GM21447 (cell line): Measurements from ENCODE around the gene CAMKMT.

Experiments used
- ATAC-seq: cut with Tn5 transposase; IDR thresholded peaks from one replicate; pipeline ENCODE4 v1.9.1; 2021; ENCODE audit not compliant: unreplicated experiment

CAMKMT gene

DNA sequence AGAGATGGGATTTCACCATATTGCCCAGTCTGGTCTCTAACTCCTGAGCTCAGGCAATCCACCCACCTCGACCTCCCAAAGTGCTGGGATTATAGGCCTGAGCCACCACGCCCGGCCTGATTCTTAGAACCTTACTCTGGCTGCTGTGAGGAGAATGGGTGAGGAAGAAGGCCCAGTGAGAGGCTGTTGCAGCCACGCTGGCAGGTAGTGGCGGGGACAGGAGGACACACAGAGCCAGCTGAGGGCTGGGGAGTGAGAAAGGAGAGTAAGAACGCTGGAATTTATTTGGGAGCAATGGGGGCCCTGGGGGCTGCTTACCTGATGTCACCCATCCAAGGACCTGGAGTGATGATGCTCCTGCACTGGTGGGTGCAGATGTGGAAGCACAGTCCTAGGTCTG lies 425.9 kb downstream of the CAMKMT start:
- no peak for ATAC-seq

DNA sequence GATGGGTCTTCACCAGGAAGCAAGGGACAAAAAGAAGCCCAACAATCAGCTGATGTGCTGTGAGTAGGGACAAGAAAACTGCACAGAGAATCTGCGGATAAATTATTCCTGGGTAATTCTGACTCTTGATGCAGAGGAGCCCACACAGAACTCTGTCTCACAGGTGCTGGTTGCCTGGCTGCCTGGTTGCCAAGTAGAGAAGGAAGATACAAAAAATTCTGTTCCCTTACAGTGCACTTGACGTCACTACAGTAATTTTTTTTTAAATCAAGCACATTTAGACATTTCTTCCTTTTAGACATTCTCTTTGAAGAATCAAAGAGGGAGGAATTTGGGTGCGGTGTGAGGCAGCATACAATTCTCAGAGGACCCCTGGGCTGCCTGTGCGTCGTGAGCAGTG lies 427.7 kb downstream of the CAMKMT start:
- no peak for ATAC-seq

DNA sequence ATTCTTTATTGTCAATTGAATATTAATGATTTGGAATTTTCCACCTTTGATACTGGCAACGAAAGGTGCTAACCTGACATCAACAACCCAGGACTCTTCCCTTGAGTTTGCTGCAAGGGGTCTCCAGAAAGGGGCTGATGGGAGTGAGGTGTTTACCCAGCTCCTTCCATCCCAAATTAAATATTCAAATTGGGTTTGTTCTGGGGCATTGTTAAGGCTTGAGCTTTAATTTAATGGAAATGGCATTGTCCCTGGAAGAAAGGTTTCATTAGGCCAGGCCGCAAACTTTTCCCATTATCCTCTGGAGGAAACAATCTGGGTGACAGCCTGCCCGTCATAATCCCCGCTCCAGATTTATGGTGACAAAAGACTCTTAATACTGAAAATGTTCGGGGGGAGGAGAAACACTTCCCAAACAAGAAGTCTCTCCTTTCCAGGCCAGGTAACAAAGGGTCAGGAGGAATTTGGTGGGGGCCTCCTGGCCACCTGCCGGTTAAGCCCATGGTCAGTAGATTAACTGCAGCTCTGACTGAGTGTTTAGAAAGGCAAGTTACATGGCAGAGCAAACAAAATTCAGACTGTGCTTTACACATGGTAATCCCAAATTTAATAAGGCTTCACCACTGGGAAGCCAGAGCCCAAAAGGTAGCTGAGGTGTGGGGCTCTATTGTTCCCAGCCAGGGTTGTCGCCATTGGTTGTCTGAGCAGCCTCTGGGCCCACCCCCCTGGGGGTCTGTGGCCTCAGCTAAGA lies 428.4 kb downstream of the CAMKMT start:
- no peak for ATAC-seq

DNA sequence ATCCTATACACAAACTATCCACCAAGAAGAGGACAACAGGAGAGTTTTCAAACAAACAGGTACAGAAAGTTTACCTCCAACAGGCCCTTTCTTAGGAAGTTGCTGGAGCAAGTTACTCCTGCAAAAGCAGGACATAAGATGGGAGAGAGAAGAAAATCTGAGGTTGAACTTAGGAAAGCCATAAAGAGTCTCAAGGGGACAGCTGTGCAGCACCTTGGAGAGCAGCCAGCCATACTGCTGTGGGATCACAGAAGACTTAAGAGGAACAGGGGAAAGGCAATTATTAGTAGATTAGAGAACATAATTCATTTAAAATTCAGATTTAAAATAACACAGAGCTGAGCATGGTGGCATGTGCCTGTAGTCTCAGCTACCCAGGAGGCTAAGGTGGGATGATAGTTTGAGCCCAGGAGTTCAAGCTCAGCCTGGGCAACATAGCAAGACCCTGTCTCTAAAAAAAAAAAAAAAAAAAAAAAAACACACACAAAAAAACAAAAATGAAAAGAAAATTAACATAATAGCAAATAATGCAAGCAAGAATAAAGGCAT lies 431.6 kb downstream of the CAMKMT start:
- ATAC-seq, result no peak

DNA sequence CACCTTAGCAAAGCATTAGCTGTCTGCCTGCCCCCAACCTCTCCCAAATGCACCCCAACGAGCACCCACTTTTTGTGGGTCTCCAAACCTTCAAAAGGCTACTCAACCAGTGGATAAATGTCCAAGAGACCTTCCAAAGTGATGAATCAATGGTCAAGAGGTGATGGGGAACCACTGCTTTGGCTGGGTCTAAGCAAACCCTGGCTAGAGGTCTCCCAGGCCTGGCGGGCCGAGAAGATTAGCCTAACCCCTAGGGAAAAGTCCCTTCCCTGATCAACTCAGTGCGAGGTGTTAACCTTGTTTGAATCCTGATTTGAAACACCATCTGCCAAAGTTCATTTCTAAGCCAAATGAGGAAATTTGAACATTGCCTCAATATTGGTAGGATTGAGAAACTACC lies 435.0 kb downstream of the CAMKMT start:
- no peak for ATAC-seq

DNA sequence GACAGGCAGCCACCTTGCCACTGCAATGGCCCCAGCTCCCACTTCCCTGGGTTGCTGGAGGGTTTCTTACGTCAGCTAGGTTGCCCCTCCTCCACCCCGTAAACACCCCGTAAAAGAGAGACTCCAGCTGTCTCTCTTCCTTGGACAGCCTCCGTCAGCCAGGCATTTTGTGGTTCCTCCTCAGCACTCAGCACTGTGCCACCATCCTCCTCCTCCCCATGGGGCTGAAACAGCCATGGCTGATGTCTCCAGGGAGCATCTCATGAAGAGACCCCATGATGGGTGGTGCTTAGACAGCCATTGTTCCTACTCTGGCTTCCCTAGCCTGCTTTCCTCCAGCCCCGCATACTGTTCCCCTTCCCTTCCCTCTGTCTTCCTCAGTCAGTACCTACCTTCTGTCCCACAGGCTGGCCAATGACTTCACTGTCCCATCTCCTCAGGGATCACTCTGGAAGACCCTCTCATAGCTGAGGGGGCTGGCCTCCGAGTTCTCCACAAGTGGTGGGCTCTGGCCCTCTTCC lies 436.5 kb downstream of the CAMKMT start:
- no peak for ATAC-seq

DNA sequence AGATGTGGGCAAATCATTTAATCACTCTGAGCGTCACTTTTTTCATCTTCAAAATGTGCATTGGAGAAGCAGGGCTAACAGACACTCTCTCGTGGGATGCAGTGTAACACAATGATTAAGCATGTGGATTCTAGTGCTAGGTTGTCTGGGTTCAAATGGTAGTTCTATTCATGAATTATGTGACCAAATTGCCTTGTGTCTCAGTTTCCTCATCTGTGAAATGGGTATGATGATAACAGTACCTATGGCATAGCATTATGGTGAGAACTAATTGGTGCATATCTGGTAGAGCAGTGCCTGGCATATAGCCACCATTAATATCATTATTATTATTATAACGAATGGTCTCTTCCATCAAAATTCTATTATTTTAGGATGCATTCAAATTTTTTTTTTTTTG lies 437.4 kb downstream of the CAMKMT start:
- no peak for ATAC-seq

DNA sequence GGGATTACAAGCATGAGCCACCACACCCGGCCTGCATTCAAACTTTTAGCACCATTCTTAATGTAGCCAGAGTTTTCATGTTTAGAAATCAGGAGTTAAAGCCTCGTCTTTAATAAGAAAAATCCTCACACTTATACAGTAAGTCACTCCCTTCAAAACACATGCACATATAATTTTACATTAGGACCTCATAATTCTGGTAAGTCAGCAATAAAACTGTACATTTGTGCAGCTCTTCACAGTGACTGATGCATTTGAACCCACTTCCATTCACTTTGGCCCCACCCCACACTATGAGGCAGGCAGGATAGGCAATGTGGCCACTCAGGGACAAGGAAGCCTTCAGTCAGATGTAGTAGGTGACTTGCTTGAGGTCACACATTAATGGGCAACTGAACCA lies 438.0 kb downstream of the CAMKMT start:
- no peak for ATAC-seq

DNA sequence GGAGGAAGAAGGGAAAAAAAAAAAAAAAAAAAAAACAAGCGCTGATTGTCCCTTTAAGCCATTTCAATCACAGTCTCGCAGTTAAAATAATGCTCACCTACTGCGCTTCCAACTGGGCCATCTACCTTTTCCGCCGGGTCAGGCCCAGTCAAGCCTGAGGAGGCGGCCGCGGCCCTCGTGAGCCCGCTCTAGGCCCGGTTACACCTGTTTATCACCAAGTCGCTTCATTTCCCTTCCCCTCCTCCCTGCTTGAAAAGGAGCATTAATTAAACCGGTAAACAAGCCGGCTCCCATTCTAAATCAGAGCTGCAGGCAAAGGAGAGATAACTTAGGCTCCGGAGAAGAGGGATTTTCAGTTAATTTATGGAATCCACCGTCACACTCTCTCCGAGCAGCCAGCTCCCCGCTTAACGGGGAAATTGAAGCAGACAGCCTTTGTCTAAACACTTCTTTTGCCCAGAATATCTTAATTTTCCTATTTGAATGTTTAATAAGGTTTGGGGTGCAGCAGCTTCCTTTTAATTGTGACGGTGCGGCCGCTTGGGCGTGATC lies 439.6 kb downstream of the CAMKMT start:
- ATAC-seq, result no peak

DNA sequence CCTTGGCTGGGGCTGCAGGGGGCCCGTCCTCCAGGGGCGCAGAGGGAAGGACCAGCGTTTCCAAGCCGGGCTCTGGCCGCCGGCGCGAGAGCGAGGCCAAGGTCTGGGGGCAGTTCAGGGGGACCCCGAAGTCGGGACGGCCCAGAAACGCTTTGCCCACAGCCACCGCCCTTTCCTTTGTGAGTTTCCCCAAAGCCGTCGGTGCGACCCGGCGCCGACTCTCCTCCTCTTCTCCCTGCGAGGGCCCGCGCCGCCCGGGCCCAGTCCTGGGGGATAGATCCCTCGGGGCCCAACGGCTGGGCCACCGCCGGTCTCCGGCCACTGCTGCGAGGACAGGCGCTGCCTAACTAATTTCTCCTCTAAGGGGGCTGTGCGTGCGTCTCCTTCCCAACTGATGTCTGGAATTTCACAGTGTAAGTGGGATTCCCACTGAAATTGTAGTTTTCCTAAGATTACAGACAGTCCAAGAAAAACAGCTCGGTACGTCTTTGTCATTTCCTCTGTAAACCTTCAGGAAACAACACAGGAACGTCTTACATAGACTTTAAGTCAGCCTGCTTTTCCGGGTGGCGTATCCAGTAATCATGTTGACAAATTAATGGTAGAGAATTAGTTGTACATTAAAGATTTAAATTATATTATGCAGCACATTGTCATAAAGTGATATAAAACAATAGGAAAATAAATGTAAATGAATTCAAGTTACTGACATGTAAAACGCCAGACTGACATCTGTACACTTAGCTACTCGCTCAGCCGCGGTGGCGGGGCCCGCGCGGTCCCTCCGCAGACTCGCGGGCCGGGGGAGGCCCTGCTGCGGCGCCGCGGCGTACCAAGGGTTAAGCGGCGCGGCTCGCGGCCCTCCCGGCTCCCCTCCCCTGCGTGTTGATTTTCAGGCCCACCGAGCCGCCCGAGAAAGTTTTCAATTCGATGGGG lies 440.4 kb downstream of the CAMKMT start:
- no peak for ATAC-seq

DNA sequence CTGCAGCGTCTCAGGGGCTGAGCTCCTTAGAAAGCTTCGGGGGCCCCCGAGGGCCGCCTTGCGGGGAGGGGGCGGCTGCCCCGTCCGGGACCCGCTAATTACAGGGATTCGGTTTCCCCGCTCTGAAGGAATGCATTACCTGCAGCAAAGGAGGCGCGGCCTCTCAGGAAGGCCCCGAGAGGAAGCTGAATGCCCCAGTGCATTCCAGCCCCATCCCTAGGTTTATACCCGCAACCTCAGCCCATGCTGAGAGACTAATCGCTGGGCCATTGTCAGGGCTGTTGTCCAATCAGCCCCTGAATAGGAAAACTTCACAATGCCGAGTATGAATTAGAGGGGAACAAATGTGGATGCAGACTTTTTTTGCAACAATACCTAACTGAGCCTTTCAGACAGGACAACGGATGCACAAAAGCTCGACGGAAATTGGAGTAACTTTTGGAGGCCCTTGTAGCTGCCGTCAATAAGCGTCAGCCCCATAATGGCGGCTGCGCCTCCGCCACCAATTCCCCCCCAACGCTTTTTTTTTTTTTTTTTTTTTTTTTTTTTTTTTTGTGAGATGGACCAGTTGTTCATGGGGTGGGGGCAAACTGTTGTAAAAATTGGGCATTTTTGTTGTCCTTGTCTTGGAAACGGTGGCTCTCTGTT lies 441.2 kb downstream of the CAMKMT start:
- ATAC-seq, result no peak

DNA sequence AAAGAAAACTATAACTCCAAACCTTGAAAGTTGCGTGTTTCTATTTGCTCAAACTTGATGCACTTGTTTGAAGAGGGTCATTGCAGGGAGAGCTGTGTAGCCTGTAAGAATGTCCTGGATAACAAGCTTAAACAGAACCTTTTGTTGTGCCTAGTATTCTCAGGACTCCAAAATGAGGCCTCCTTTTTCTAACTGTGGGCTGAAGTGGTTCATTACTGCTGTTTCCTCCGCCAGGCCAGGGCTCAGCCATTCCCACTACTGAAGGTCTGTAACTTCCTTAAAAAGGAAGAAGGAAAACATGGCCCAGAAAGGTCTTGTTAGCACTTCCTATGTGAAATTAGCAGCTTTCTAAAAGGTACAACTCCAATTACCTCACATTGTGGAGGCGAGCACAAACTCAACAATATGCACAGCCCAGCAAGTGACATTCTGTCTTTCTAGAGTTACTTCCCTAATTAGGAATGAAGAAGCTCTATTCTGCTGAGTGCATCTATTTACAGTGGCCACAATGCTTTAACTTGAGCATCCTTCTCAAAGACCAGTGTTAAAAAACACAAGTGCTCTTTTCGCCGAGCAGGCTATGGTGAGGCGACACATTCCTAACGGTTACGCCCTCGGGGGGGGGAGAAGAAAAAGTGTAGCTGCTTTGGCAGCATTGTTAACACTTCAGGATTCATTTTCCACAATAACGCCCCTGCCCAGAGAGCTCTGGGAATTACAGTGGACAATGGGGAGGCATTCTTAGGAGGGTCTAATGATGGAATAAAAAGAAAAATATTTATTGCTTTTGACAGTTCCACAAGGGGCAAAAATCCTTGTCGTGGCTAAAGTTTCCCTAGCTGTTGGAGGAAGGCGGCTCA lies 442.9 kb downstream of the CAMKMT start:
- no peak for ATAC-seq

DNA sequence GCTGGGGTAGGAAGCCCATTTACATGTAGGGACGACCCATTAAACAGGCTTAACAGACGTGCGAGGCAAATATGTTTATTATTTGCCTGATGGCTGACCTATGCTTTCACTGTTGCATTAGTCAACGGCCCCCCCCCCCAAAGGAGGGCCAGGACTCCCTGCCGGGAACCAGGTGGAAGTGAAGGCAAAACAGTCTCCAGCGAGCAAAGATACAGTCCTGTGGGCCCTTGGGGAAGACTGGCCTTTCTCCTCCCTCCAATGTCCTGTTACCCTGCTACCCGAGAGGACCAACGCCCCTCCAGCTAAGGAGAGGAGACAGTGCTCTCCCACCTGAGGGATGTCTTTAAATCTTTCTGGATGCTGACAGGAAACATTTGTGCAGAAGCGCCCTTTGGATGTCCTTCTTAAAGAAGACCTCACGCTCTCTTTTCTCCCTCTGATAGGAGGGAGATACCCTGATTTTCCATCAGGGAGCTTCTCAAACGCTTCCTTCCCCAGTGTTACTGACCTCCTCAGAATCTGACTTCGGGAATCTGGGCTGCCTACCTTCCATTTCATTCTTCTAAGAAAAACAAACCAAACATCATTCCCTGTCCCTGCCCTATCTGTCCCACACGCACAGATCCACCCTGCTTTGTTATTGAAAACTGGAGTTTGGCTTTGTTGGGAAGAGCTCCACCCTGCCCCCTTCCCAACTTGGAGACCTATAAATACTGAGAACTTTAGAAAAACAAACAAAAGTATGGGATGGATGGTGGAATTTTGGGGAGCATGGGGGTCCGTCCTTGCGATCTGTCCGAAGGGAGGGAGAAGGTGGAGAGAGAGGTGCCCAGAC lies 443.9 kb downstream of the CAMKMT start:
- ATAC-seq, result no peak

DNA sequence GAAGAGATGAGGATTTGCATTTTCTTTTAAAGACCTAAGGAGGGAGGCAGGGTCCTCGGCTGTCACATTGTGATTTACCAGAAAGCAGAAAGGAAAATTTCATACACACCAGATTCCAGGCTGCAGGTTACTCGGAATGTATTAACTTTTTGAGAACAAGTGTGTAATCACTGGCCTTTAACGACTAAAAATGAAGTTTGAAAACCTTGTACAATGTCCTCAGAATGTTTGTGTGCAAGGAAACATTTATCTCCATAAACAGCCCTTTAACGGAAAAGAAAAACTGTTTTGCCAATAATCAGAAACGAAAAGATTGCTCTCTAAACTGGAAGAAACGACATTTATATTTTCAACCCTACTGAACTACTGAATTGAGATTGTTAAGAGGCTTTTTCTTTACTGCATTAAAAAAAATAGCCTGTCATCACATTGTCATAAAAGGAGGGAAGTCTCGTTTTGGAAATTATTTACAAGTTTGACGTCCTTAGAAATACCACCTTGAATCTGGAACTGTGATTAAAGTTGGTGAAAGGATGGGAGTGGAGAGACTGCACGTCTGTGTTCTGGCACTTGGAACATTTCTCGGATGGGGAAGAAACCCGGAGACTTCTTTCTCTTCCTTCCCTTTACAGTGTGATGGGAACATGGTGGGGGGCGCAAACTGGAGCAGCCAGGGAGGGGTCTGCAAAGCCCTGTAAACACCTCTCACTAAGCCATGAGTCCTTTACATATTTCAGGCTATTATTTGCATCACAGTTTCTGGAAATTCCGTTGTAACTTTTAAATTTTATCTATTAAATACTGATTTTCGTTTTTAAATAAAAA lies 445.7 kb downstream of the CAMKMT start:
- no peak for ATAC-seq

DNA sequence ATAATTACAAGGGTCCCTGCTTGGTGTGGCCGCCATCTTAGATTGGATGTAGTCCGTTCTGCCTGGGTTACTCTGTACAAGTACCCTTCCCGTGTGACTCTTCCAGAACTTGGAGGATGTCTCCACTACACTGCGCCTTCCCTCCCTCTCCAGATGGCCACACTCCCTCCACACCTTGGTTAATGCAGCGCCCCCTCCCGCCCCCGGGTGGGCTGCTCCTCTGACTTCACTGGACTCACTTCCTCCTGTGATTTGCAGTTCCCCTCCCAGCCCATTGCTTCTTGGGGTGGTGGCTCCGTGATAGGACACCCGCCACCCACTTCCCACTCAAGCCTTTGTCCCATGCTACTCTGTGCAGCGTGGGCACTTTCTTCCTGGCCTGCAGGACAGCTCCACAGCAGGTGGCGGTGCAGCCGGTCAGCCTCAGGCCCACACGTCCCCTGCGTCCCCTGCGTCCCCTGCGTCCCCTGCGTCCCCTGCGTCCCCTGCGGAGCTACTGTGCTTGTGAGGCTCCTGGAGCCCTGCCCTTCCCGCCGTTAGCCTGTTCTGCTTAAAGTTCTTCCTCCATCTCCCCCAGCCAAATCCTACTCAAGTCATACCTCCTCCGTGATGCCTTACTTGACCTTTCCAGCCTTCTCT lies 449.3 kb downstream of the CAMKMT start:
- no peak for ATAC-seq

DNA sequence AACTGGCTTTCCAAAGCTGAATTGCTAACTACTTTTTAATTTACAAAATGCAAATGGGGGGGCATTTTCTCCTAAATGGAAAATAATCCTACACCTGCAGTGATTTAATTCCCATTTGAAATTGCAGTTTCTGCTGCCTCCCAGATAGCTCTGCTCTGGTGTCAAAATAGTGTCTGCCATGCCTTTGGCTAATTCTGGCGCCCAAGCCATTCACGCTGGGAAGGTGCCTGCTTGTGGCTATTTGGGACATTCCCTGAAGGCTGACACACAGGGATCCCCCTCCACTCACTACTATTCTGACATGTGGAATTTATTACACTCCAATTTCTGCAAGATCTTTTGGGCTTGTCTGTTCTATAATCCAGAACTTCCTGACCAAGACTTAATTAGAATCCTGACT lies 451.4 kb downstream of the CAMKMT start:
- ATAC-seq, result no peak

DNA sequence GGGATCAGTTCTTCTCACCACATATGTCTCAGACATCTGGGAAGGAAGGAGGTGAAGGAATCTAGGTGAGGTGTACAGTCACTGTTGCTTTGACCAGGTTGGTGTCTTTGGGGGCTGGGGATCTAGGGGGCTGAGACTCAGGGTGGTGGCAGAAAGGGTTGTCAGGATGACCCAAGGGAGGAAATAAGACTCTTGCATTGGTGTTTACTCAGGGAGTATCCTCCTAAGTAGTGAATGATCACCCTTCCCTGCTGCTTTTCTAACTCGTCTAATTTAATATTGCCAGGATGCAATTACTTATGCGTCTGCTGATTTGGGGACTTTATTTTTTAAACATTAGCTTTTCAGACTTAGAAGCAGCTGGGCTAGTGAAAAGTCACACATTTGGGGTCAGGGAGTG lies 451.9 kb downstream of the CAMKMT start:
- no peak for ATAC-seq

DNA sequence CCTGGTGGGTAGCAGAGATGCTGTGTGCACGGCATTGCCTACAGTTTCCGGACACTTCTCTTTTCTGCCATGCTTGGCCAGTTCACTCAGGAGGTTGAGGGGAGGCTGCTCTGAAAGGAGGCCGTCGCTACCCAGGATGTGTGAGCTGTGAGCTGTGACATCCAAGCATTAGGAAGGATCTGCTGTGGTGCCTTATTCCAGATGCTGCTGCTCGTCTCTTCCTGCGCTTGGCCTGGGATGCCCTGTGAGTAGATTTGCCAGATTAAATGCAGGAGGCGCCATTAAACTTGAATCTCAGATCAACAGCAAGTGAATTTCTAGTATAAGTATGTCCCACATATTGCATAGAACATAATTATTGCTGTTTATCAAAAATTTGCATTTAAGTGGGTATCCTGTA lies 455.5 kb downstream of the CAMKMT start:
- no peak for ATAC-seq
